KMS-11 (cell line): ENCODE measurements around the gene ECHS1.

Source experiments
- H2AFZ ChIP-seq: fragments of 200-600 bp; sonication (generic); 2 replicates; pipeline ENCODE4 v1.6.1; 2016; ENCODE audit warnings: antibody characterized with exemption, mixed run types, low read depth
- H3K27ac ChIP-seq: fragments of 200-600 bp; sonication (generic); 2 replicates; pipeline ENCODE4 v1.6.1; 2016; ENCODE audit warnings: mild to moderate bottlenecking, mixed run types
- H3K27me3 ChIP-seq: fragments of 200-600 bp; sonication (generic); 2 replicates; pipeline ENCODE4 v1.6.1; 2017; ENCODE audit warnings: mild to moderate bottlenecking, low read depth, mixed run types, moderate library complexity; ENCODE audit not compliant: insufficient read depth
- H3K36me3 ChIP-seq: fragments of 200-600 bp; sonication (generic); 2 replicates; pipeline ENCODE4 v1.6.1; 2017; ENCODE audit warnings: mild to moderate bottlenecking, mixed run types; ENCODE audit not compliant: insufficient read depth
- H3K4me1 ChIP-seq: fragments of 200-600 bp; sonication (generic); 2 replicates; pipeline ENCODE4 v1.6.1; 2016; ENCODE audit warnings: mild to moderate bottlenecking, low read depth, mixed run types; ENCODE audit not compliant: poor library complexity, severe bottlenecking
- H3K4me2 ChIP-seq: fragments of 200-600 bp; sonication (generic); 2 replicates; pipeline ENCODE4 v1.7.0; 2016; ENCODE audit warnings: mild to moderate bottlenecking, mixed run types
- H3K4me3 ChIP-seq: fragments of 200-600 bp; sonication (generic); IDR thresholded peaks from 2 replicates; pipeline ENCODE4 v1.6.1; 2017; ENCODE audit warnings: low read depth, low read length, mixed read lengths; ENCODE audit not compliant: insufficient read depth
- H3K79me2 ChIP-seq: fragments of 200-600 bp; sonication (generic); 2 replicates; pipeline ENCODE4 v1.6.1; 2016; ENCODE audit warnings: low read depth, mixed run types; ENCODE audit not compliant: insufficient read depth
- H3K9ac ChIP-seq: fragments of 200-600 bp; sonication (generic); 2 replicates; pipeline ENCODE4 v1.6.1; 2016; ENCODE audit warnings: mild to moderate bottlenecking, mixed run types
- H4K20me1 ChIP-seq: fragments of 200-600 bp; sonication (generic); 2 replicates; pipeline ENCODE4 v1.6.1; 2016; ENCODE audit warnings: mild to moderate bottlenecking, mixed run types; ENCODE audit not compliant: insufficient read depth
- CTCF ChIP-seq: fragments of 200-600 bp; sonication (generic); conservative IDR thresholded peaks from 2 replicates; pipeline ENCODE4 v1.6.1; 2017; ENCODE audit warnings: low read depth, mild to moderate bottlenecking, antibody characterized with exemption, low read length, moderate library complexity, mixed read lengths

ECHS1 gene

GRCh38 chr10:133365461-133366129 is 7.6 kb downstream of the ECHS1 start:
- no peak for TF ChIP-seq CTCF
- Histone ChIP-seq H3K36me3 (no peaks in the 10 kb centered on the region), H2AFZ (no peak overlapping the region), H3K4me3 (no peak overlapping the region), H3K79me2 (no peaks in the 10 kb centered on the region), H3K27ac (no peak overlapping the region), H3K27me3 (no peaks in the 10 kb centered on the region), H3K9ac (no peak overlapping the region), H3K4me2 (no peak overlapping the region), H3K4me1 (no peaks in the 10 kb centered on the region), H4K20me1 (no peaks in the 10 kb centered on the region)

- Histone ChIP-seq H3K4me1 (no peaks in the 10 kb centered on the region), H3K27ac (no peak overlapping the region), H3K36me3 (no peaks in the 10 kb centered on the region), H3K9ac (no peak overlapping the region), H3K27me3 (no peaks in the 10 kb centered on the region), H3K4me2 (no peak overlapping the region), H2AFZ (no peak overlapping the region), H3K4me3 (no peak overlapping the region), H3K79me2 (no peaks in the 10 kb centered on the region), H4K20me1 (no peaks in the 10 kb centered on the region)
- TF ChIP-seq CTCF: no peak
Measured at GRCh38 chr10:133364645-133365431, 8.3 kb downstream of the ECHS1 start.

GRCh38 chr10:133362846-133363245 is 10.3 kb downstream of the ECHS1 start:
- no peaks in the 10 kb centered on the region for H3K36me3 ChIP-seq

GRCh38 chr10:133361773-133362441 is 11.2 kb downstream of the ECHS1 start:
- Histone ChIP-seq H3K4me3 (no peak overlapping the region), H3K9ac (no peak overlapping the region), H2AFZ (no peak overlapping the region), H3K79me2 (no peaks in the 10 kb centered on the region), H3K4me1 (no peaks in the 10 kb centered on the region), H3K27me3 (no peaks in the 10 kb centered on the region), H3K4me2 (no peak overlapping the region), H4K20me1 (no peaks in the 10 kb centered on the region), H3K36me3 (no peaks in the 10 kb centered on the region), H3K27ac (no peak overlapping the region)
- no peak for TF ChIP-seq CTCF

More at GRCh38 chr10:133362846-133363245, 10.3 kb downstream of the ECHS1 start:
- Histone ChIP-seq H4K20me1 (no peaks in the 10 kb centered on the region), H3K27me3 (no peaks in the 10 kb centered on the region), H2AFZ (no peak overlapping the region), H3K4me2 (no peak overlapping the region), H3K9ac (no peak overlapping the region), H3K4me1 (no peaks in the 10 kb centered on the region), H3K27ac (no peak overlapping the region), H3K4me3 (no peak overlapping the region), H3K79me2 (no peaks in the 10 kb centered on the region)
- no peak for TF ChIP-seq CTCF
